ENCODE measurements around the gene SLIT1.

Gene SLIT1

DNA sequence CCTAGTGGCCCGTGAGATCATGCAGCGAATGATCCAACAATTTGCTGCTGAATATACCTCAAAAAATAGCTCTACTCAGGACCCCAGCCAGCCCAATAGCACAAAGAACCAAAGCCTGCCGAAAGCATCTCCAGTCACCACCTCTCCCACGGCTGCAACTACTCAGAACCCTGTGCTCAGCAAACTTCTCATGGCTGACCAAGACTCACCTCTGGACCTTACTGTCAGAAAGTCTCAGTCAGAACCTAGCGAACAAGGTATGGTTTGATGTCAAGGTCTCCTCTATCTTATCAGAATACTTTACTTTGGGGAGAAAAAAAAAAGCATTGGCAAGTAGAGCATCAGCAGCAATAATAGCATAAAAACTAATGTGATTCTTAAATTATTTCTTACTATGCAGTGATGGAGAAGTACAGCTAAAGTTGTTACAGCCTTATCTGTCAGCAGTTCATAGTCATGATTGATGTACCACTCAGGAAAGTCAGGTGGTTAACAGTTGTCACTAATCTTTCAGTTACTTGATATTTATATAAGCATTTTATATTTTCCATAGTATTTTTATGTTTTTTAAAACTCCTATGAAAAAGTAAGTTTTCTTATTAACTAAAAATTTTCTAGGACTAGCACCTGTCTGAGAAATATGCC lies 236.6 kb downstream of the SLIT1 start:
- Histone ChIP-seq H3K4me1 (ENCODE audit: control insufficient read depth in 2 of 2, insufficient read depth in 1 of 2, low read depth in 1 of 2, low read length in 2 of 2) (no peaks in the 10 kb centered on the region), H2BK5ac (ENCODE audit: low read length) (no peak overlapping the region), H2BK15ac (ENCODE audit: low read length) (no peak overlapping the region), H3K27me3 (ENCODE audit: control insufficient read depth in 3 of 3, insufficient read depth in 3 of 3, low read depth in 1 of 3, low read length in 3 of 3) (no peaks in the 10 kb centered on the region), H3K9ac (ENCODE audit: low read depth, low read length, poor library complexity) (no peak overlapping the region), H3K27ac (replicated peaks; ENCODE audit: low read length) (no peak overlapping the region), H2AK5ac (ENCODE audit: low read depth, low read length) (no peak overlapping the region), H3K79me1 (ENCODE audit: low read depth, low read length) (no peaks in the 10 kb centered on the region), H2BK120ac (ENCODE audit: low read depth, low read length) (no peak overlapping the region), H4K91ac (ENCODE audit: low read depth, low read length, poor library complexity) (no peak overlapping the region), H3K4me2 (ENCODE audit: insufficient read depth, low read length, poor library complexity, severe bottlenecking) (no peak overlapping the region), H3K4ac (ENCODE audit: low read length) (no peak overlapping the region), H2BK12ac (ENCODE audit: low read length) (no peak overlapping the region), H4K8ac (ENCODE audit: low read depth, low read length) (no peak overlapping the region), H3K9me3 (replicated peaks in 1 of 2; ENCODE audit: control insufficient read depth in 2 of 2, insufficient read depth in 1 of 2, low read depth in 1 of 2, low read length in 2 of 2) (no peaks in the 10 kb centered on the region), H3K23ac (ENCODE audit: low read depth, low read length, poor library complexity) (no peak overlapping the region), H3K36me3 (replicated peaks in 1 of 2; ENCODE audit: control insufficient read depth in 2 of 2, insufficient read depth in 2 of 2, low read length in 2 of 2) (peaks cover 3 to 71% of the 10 kb centered on the region in 2 donors), H3K18ac (ENCODE audit: low read length) (no peak overlapping the region), H3K4me3 (ENCODE audit: low read length in 2 of 2) (no peak overlapping the region), H3K14ac (ENCODE audit: low read length) (no peak overlapping the region), H2AFZ (ENCODE audit: low read length) (no peak overlapping the region)
- no peak for DNase-seq (ENCODE audit: low spot score)
- no CpG with 5 or more reads among the region's 5 CpGs for WGBS, 2 donors (ENCODE audit: extremely low coverage in 2 of 2, insufficient read length in 2 of 2, insufficient replicate concordance in 1 of 2)
